ENCODE measurements around the gene HCN4. TPM values are rescaled to one million over a fixed set of nuclear protein-coding genes. Genes with fewer than 3 reads are reported as not detected.

The HCN4 gene
- total RNA-seq, 1 donor from 2014 or later = 0.06 TPM

DNA sequence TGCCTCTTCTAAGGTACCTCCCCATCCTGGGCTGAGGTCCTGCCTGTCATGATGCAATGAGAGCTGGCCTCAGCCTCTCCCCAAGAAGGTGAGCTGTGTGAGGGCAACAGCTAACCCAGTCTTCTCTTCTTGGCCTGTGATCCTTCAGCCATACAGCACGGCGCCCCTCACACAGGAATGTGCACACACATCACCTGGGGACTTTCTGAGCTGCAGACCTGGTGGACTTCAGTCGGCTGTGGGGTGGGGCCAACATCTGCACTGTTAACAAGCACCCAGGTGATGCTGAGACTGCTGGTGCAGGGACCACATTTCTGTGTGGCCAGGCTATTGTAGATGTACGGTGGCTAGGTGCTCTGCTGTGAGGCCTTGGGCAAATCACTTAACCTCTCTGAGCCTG, 14.5 kb downstream of the HCN4 start:
- H3K27ac ChIP-seq = no peak overlapping the region
- TF ChIP-seq, protein P1, sequence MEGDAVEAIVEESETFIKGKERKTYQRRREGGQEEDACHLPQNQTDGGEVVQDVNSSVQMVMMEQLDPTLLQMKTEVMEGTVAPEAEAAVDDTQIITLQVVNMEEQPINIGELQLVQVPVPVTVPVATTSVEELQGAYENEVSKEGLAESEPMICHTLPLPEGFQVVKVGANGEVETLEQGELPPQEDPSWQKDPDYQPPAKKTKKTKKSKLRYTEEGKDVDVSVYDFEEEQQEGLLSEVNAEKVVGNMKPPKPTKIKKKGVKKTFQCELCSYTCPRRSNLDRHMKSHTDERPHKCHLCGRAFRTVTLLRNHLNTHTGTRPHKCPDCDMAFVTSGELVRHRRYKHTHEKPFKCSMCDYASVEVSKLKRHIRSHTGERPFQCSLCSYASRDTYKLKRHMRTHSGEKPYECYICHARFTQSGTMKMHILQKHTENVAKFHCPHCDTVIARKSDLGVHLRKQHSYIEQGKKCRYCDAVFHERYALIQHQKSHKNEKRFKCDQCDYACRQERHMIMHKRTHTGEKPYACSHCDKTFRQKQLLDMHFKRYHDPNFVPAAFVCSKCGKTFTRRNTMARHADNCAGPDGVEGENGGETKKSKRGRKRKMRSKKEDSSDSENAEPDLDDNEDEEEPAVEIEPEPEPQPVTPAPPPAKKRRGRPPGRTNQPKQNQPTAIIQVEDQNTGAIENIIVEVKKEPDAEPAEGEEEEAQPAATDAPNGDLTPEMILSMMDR (IDR thresholded peaks at IDR 0.05) = no peak
- no peaks in the 10 kb centered on the region for H3K9me3 ChIP-seq
- no peak for DNase-seq
- peaks cover 4% of the 10 kb centered on the region for H3K27me3 ChIP-seq
- no peak for ATAC-seq
- no peak overlapping the region for H3K4me3 ChIP-seq
- intact Hi-C loops (cut with DNase I) = no loop called here
- no peaks in the 10 kb centered on the region for H3K4me1 ChIP-seq
- H3K36me3 ChIP-seq = no peaks in the 10 kb centered on the region

- Histone ChIP-seq H3K36me3 (no peaks in the 10 kb centered on the region), H3K4me3 (no peak overlapping the region), H3K27me3 (peaks cover 1% of the 10 kb centered on the region), H3K4me1 (no peaks in the 10 kb centered on the region), H3K27ac (no peak overlapping the region), H3K9me3 (no peaks in the 10 kb centered on the region)
- DNase-seq = no peak
- TF ChIP-seq, protein P1 (IDR thresholded peaks at IDR 0.05) = no peak
- ATAC-seq = no peak
- intact Hi-C loops (cut with DNase I) = no loop called here
Measured at GRCh38 chr15:73353734-73354133, 15.0 kb downstream of the HCN4 start.

GRCh38 chr15:73352082-73352481, 16.7 kb downstream of the HCN4 start:
- DNase-seq = no peak
- no peaks in the 10 kb centered on the region for H3K27me3 ChIP-seq
- no peaks in the 10 kb centered on the region for H3K9me3 ChIP-seq
- no peak overlapping the region for H3K4me3 ChIP-seq
- H3K36me3 ChIP-seq = no peaks in the 10 kb centered on the region
- TF ChIP-seq, protein P1 (IDR thresholded peaks at IDR 0.05) = no peak
- intact Hi-C loops (cut with DNase I) = no loop called here
- peak; percentile 30 for ATAC-seq
- no peak overlapping the region for H3K27ac ChIP-seq
- H3K4me1 ChIP-seq = no peaks in the 10 kb centered on the region

DNA sequence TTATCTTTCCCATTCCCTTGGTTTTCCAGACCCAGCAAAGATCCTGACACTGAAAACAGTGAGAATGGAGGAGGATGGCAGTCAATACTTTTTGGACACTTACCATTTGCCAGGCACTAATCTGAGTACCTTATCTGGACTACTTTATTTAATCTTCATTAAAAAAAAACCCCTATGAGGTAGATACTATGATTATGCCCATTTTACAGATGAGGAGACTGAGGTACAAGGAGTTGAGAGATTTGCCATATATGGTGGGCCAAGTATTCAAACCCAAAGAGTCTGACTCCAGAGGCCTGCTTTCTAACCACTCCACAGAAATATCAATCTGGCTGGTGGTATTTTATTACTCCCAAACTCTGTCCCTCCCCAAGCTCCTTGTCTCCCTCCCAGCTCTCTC, 19.6 kb downstream of the HCN4 start:
- DNase-seq (no peak), ATAC-seq (no peak)
- Histone ChIP-seq H3K27me3 (no peaks in the 10 kb centered on the region), H3K36me3 (no peaks in the 10 kb centered on the region), H3K4me3 (no peak overlapping the region), H3K27ac (no peak overlapping the region), H3K4me1 (no peaks in the 10 kb centered on the region), H3K9me3 (no peaks in the 10 kb centered on the region)
- TF ChIP-seq, protein P1 (IDR thresholded peaks at IDR 0.05) = no peak
- intact Hi-C loops (cut with DNase I) = no loop called here

DNA sequence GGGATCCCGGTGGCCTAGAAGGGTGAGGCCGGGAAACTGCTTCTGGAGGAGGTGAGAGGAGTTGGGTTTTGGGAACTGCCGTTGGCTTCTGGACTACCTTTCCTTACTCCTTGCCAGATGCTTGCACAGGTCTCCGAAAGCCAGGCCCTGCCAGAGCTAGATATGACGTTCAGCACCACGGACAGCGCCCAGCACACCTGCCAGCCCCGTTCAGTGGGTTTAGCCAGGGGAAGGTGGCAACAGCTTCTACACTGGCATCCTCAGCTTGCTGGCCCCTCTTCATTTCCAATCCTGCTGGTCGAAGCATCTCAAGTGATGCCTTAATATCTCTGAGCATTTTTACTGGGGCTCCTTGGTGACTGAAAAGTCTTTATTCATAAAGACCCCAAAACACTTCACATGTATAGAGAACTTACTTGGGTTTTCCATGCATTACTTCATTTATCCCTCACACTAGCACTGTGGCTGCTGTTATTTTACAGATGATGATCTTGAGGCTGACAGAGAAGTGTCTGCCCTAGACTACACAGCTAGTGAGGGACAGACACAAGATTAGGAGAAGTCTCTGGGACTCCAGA, 21.9 kb downstream of the HCN4 start:
- Histone ChIP-seq H3K27me3 (no peaks in the 10 kb centered on the region), H3K9me3 (no peaks in the 10 kb centered on the region), H3K4me1 (no peaks in the 10 kb centered on the region), H3K27ac (no peak overlapping the region), H3K4me3 (no peak overlapping the region), H3K36me3 (no peaks in the 10 kb centered on the region)
- intact Hi-C loops (cut with DNase I) = no loop called here
- ATAC-seq = peak; percentile 80
- TF ChIP-seq, protein P1 (IDR thresholded peaks at IDR 0.05) = no peak
- DNase-seq = peak; percentile 85

GRCh38 chr15:73345658-73346057, 23.1 kb downstream of the HCN4 start:
- Histone ChIP-seq H3K27ac (no peak overlapping the region), H3K4me3 (no peak overlapping the region), H3K9me3 (no peaks in the 10 kb centered on the region), H3K4me1 (no peaks in the 10 kb centered on the region), H3K36me3 (no peaks in the 10 kb centered on the region), H3K27me3 (no peaks in the 10 kb centered on the region)
- TF ChIP-seq, protein P1 (IDR thresholded peaks at IDR 0.05) = no peak
- ATAC-seq (no peak), DNase-seq (no peak)
- intact Hi-C loops (cut with DNase I) = no loop called here

Data from upper lobe of right lung (tissue), 1 donor.